ENCODE measurements around the gene TSPEAR.

DNA sequence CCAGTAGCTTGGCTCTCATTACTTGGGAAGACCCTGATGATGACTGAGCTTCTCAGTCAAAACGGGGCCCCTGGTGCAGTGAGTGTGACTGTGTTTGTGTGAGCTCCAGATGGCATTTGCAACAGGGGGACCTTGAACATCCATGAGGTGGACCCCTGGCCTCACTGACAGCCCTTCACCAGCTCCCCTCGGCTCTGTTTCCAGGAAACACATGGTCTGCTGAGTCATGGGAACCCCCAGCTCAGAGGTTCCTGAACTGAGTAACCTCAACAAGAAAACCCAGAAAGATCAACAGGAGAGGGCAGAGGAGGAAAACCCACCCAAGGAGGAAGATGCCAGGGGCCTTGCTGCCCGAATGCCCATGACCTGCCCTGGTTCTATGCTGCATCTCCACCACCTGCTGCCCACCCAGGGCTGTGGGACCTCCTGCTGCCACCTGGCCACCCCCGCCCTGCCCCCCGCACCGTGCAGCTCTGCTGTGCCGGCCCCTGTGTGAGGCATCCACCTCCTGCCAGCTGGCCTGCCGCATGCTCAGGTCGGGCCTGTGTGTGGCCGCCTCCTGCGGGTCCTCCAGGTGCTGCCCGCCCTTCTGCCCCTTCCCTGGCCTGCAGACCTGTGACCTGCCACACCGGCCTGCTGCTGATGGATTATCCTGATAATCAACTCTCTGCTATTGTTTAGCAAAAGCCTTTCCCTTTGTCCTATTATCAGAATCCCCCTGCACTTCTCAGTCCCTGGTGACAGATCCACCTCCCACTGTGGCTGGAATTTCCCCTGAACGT is 25.2 kb downstream of the TSPEAR start:
- TF ChIP-seq CTCF (IDR thresholded peaks at IDR 0.05): no peak
- no peak for TF ChIP-seq POLR2A (IDR thresholded peaks at IDR 0.05)

Measured in testis (tissue), 2 donors.